AG04450 (cell line): ENCODE measurements around the gene TINCR. TPM values are rescaled to one million over a fixed set of nuclear protein-coding genes. Genes with fewer than 3 reads are reported as not detected.
"Not testable (repeated sequence)": the region's sequence is repeated elsewhere in the genome, so short reads cannot be mapped to it uniquely, and the experiment has no call there.

Experiments
- CTCF ChIA-PET: fragments of 300-600, 350-600 bp; formaldehyde crosslinking; extraction: SDS; loops from one replicate; lab custom pipeline; 2022; ENCODE audit warnings: antibody characterized with exemption, inconsistent platforms; lab: Charles Lee
- POLR2A ChIA-PET: fragments of 350-600 bp; formaldehyde crosslinking; extraction: SDS; loops from one replicate; lab custom pipeline; 2021; ENCODE audit warnings: antibody characterized with exemption, inconsistent platforms; lab: Yijun Ruan, JAX
- DNase-seq: peaks from one replicate; pipeline ENCODE4 v3.0.0-alpha.2; 2011; ENCODE audit warnings: low read depth, low spot score
- H3K27ac ChIP-seq: one replicate; pipeline ENCODE4 v1.5.1; 2012; ENCODE audit warnings: low read depth, low read length, control low read depth
- H3K27me3 ChIP-seq: one replicate; pipeline ENCODE4 v1.6.0; 2012; ENCODE audit warnings: low read length; ENCODE audit not compliant: control insufficient read depth, insufficient read depth
- H3K4me3 ChIP-seq: 2 replicates; pipeline ENCODE4 v1.5.1; 2011; ENCODE audit warnings: mild to moderate bottlenecking, low read depth, low read length, control low read depth
- H3K9me3 ChIP-seq: 2 replicates; pipeline ENCODE4 v1.5.1; 2012; ENCODE audit warnings: low read length; ENCODE audit not compliant: control insufficient read depth, insufficient read depth
- CTCF ChIP-seq: IDR thresholded peaks from 2 replicates; pipeline ENCODE4 v1.5.1; 2011; ENCODE audit warnings: low read depth, low read length, control low read depth, inconsistent platforms
- polyA plus RNA-seq: library from polyadenylated mRNA; depleted of rRNA; stranded (reverse); fragments of >200 nt; gene quantifications from 2 replicates; pipeline ENCODE4 v1.2.3, GENCODE V29; 2011

The TINCR gene
- polyA plus RNA-seq, 1 experiment: 0.04 TPM

GRCh38 chr19:5542665-5543064 is 25.1 kb downstream of the TINCR start:
- POLR2A ChIA-PET: no interaction called here
- DNase-seq: no peak
- Histone ChIP-seq H3K9me3 (no peaks in the 10 kb centered on the region), H3K27ac (no peak overlapping the region), H3K4me3 (no peak overlapping the region), H3K27me3 (peaks cover 10% of the 10 kb centered on the region)
- TF ChIP-seq CTCF: no peak
- CTCF ChIA-PET: no interaction called here

GRCh38 chr19:5541456-5541855 is 26.3 kb downstream of the TINCR start:
- ChIA-PET POLR2A (no interaction called here), CTCF (no interaction called here)
- no peak for DNase-seq

DNA sequence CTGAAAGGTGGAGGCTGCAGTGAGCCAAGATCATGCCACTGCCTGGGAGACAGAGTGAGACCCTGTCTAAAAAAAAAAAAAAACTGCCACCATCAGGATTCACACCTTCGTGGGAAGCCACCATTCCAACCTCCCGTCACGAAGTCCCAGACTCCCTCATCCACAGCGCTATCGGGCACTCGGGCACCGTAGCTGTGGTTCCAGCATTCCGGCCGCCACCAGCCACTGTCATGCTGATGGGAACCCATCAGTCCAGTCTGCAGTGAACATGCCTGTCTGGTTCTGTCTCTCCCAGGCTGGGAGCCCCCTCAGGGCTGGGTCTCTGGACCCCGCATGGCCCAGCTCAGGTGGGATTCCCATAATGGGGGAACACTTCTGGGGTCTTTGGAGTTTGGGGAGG is 27.5 kb downstream of the TINCR start:
- TF ChIP-seq CTCF: no peak
- CTCF ChIA-PET: no interaction called here
- POLR2A ChIA-PET: no interaction called here

More at GRCh38 chr19:5541456-5541855, 26.3 kb downstream of the TINCR start:
- no peak for TF ChIP-seq CTCF
- no peaks in the 10 kb centered on the region for H3K9me3 ChIP-seq
- no peak overlapping the region for H3K27ac ChIP-seq
- no peak overlapping the region for H3K4me3 ChIP-seq
- H3K27me3 ChIP-seq: peaks cover 10% of the 10 kb centered on the region

GRCh38 chr19:5537870-5538269 is 29.9 kb downstream of the TINCR start:
- H3K27ac ChIP-seq: no peak overlapping the region
- ChIA-PET CTCF (interaction anchor here (0.6 kb wide), 1 partner anchor 15 kb away, joined by 3 read pairs; no protein-coding TSS in a partner anchor), POLR2A (no interaction called here)
- DNase-seq: no peak
- peaks cover 29% of the 10 kb centered on the region for H3K9me3 ChIP-seq
- TF ChIP-seq CTCF: no peak
- H3K27me3 ChIP-seq: peaks cover 11% of the 10 kb centered on the region
- H3K4me3 ChIP-seq: no peak overlapping the region

More for the DNA sequence above, 27.5 kb downstream of the TINCR start:
- Histone ChIP-seq H3K9me3 (peaks cover 10% of the 10 kb centered on the region), H3K27me3 (peaks cover 7% of the 10 kb centered on the region), H3K27ac (no peak overlapping the region), H3K4me3 (no peak overlapping the region)
- DNase-seq: no peak

- H3K27ac ChIP-seq, H3K4me3 ChIP-seq, POLR2A ChIA-PET, DNase-seq: not testable (repeated sequence)
- Histone ChIP-seq H3K9me3 (peaks cover 29% of the 10 kb centered on the region), H3K27me3 (peaks cover 11% of the 10 kb centered on the region)
- CTCF ChIA-PET: interaction anchor here (0.5 kb wide), 1 partner anchor 17 kb away, joined by 5 read pairs; no protein-coding TSS in a partner anchor
Measured at GRCh38 chr19:5536982-5537579, 30.7 kb downstream of the TINCR start.
